Endothelial cell of umbilical vein (primary cell): ENCODE measurements around the gene TAP2. TPM values are rescaled to one million over a fixed set of nuclear protein-coding genes. Genes with fewer than 3 reads are reported as not detected.

Experiments
- BruUV-seq: library from RNA; stranded (reverse); fragments of 400-500 nt; replicated peaks from 2 replicates; lab custom pipeline; 2021; lab: Mats Ljungman, UMichigan
- CTCF ChIA-PET: fragments of 300-600, 350-600 bp; sonication (Branson Sonifier 250); formaldehyde crosslinking; loops from one replicate; lab custom pipeline; 2021; ENCODE audit warnings: antibody characterized with exemption, inconsistent platforms; lab: Charles Lee
- POLR2A ChIA-PET: fragments of 300-600, 350-600 bp; sonication (Branson Sonifier 250); formaldehyde crosslinking; loops from one replicate; lab custom pipeline; 2021; ENCODE audit warnings: antibody characterized with exemption, inconsistent platforms; lab: Charles Lee
- DNase-seq: peaks from one replicate; pipeline ENCODE4 v3.0.0-alpha.2; 2011; ENCODE audit warnings: low read depth, low spot score
- FAIRE-seq: peaks from 2 replicates; lab custom pipeline; 2011; peaks lifted over from hg19 to GRCh38; lab: Jason Lieb, UNC
- H2AFZ ChIP-seq: 2 replicates; pipeline ENCODE4 v1.6.0; 2012; ENCODE audit warnings: low read depth, low read length, control low read depth, inconsistent platforms
- H3K27ac ChIP-seq: 2 replicates; pipeline ENCODE4 v1.5.1; 2011; ENCODE audit warnings: low read depth, mild to moderate bottlenecking, control low read depth, low read length, moderate library complexity; ENCODE audit not compliant: insufficient read depth
- H3K27me3 ChIP-seq, 2 experiments: 2 replicates each; pipeline versions ENCODE4 v1.6.0 to v1.6.1; 2011; ENCODE audit warnings: low read length in 2 of 2, mixed read lengths in 1 of 2; ENCODE audit not compliant: control insufficient read depth in 2 of 2, insufficient read depth in 2 of 2
- H3K36me3 ChIP-seq, 2 experiments: 2 replicates in 1 of 2; 3 replicates in 1 of 2; pipeline ENCODE4 v1.5.1; 2011; ENCODE audit warnings: low read length in 2 of 2, mild to moderate bottlenecking in 1 of 2, moderate library complexity in 1 of 2; ENCODE audit not compliant: control insufficient read depth in 2 of 2, insufficient read depth in 2 of 2; ENCODE audit errors: extremely low read depth in 1 of 2
- H3K4me1 ChIP-seq: 3 replicates; pipeline ENCODE4 v1.5.1; 2011; ENCODE audit warnings: mild to moderate bottlenecking, low read length; ENCODE audit not compliant: control insufficient read depth, insufficient read depth; ENCODE audit errors: extremely low read depth
- H3K4me2 ChIP-seq: 2 replicates; pipeline ENCODE4 v1.6.1; 2011; ENCODE audit warnings: low read length, control low read depth, mixed read lengths; ENCODE audit not compliant: insufficient read depth
- H3K4me3 ChIP-seq, 3 experiments: fragments of 200-600 bp in 1 of 3; sonication (generic), shearing (Covaris generic) in 1 of 3; replicated peaks in 1 of 3; 2 replicates each; pipeline ENCODE4 v1.5.1; 2011 to 2016; ENCODE audit warnings: control low read depth in 3 of 3, low read length in 3 of 3, mild to moderate bottlenecking in 2 of 3, inconsistent platforms in 1 of 3, low read depth in 1 of 3, moderate library complexity in 1 of 3; ENCODE audit not compliant: insufficient read depth in 1 of 3
- H3K79me2 ChIP-seq: 2 replicates; pipeline ENCODE4 v1.6.0; 2012; ENCODE audit warnings: low read length, inconsistent platforms; ENCODE audit not compliant: control insufficient read depth, insufficient read depth
- H3K9ac ChIP-seq: replicated peaks from 2 replicates; pipeline ENCODE3; 2011; ENCODE audit warnings: low read length, control low read depth; ENCODE audit not compliant: insufficient read depth; ENCODE audit errors: extremely low read depth
- H3K9me1 ChIP-seq: replicated peaks from 3 replicates; pipeline ENCODE4 v1.6.0; 2011; ENCODE audit warnings: mild to moderate bottlenecking, low read length; ENCODE audit not compliant: control insufficient read depth, insufficient read depth; ENCODE audit errors: extremely low read depth
- H3K9me3 ChIP-seq: replicated peaks from 2 replicates; pipeline ENCODE4 v1.5.1; 2012; ENCODE audit warnings: low read length, inconsistent platforms; ENCODE audit not compliant: control insufficient read depth, insufficient read depth
- H4K20me1 ChIP-seq: replicated peaks from 2 replicates; pipeline ENCODE3; 2011; ENCODE audit warnings: mild to moderate bottlenecking, low read length; ENCODE audit not compliant: control insufficient read depth, insufficient read depth; ENCODE audit errors: extremely low read depth
- JUN ChIP-seq: IDR thresholded peaks from 2 replicates; pipeline ENCODE4 v1.6.1; 2011; ENCODE audit warnings: borderline replicate concordance, low read depth; ENCODE audit not compliant: insufficient read length, insufficient read depth
- MYC ChIP-seq: IDR thresholded peaks from one replicate; pipeline ENCODE4 v1.6.1; 2011; ENCODE audit warnings: mild to moderate bottlenecking, low read depth, low read length
- POLR2A ChIP-seq: IDR thresholded peaks from 2 replicates; pipeline ENCODE4 v1.6.1; 2012; ENCODE audit warnings: low read depth, mild to moderate bottlenecking, control low read depth, low read length
- POLR2AphosphoS5 ChIP-seq: IDR thresholded peaks from 2 replicates; pipeline ENCODE4 v1.6.1; 2012; ENCODE audit warnings: low read depth, mild to moderate bottlenecking, control low read depth, low read length, moderate library complexity; ENCODE audit not compliant: insufficient read depth
- dilution Hi-C: fragments of 300-500 bp; cut with MboI; formaldehyde crosslinking; loops from one replicate; pipeline ENCODE4 v1.15.0; 2019; ENCODE audit warnings: low sequenced_read_pairs; ENCODE audit not compliant: extremely low pct_ligation_motif_present
- intact Hi-C: fragments of 100-400 bp; cut with micrococcal nuclease; formaldehyde crosslinking; loops from one replicate; pipeline ENCODE4 v1.10.0; 2022
- polyA plus RNA-seq, 4 experiments: library from polyadenylated mRNA; depleted of rRNA in 3 of 4; stranded (reverse) in 3 of 4; unstranded in 1 of 4; fragments of >200 nt; gene quantifications; 2 replicates each; pipeline versions ENCODE4 v1.2.1 to v1.2.3, GENCODE V29; 2011 to 2012; ENCODE audit warnings: missing spikeins in 1 of 4
- total RNA-seq: library from RNA; stranded (reverse); gene quantifications from 2 replicates; pipeline ENCODE4 v1.2.3, GENCODE V29; 2021
- TF ChIP-seq, protein P1 (sequence below): IDR thresholded peaks from 2 replicates; pipeline ENCODE4 v1.6.1; 2011; ENCODE audit not compliant: insufficient read depth, insufficient read length

Gene TAP2
- total and polyA plus RNA-seq, 2 donors (not counting 3 experiments of a cell fraction or from before 2014, with no cell fraction given): 18.4 to 57.8 TPM

DNA sequence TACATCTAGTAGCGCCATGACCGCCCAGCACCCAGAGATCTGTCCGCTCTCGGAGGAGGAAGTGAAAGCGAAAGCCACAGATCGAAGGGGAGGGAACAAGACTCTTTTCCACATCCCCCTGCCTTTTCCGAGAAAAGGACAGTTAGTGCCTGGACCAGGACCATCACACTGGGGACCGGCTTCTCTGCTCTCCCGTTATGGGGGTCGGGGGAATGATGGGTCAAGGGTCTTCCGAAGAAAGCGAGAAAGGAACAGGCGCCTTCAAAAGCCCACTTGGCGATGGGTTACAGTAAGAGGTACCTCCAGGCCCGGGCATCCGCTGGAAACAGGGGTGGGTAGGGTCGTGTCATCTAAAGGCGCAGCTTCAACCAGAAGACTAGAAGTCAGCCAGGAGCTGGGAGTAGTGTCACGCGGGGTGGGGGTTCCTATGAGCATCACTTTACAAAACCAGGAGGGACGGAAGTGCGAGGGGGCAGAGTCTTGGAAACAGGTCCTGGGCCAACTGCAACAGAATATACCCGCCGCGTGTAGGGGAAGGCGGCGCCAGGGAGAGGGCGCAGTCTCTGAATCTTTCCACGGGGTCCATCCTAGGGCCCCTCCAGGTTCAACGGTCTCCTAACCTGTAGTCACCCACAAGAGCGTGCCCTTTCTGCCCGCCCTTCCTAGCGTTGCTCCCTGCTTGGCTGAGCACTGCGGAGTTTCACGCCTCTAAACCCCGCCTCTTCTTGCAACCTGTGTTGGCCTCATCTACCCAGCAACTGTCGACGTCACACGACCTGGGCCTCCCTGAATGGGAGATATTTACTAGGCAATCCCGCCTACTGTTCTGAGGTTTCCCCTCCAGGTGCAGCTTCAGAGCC, 5.7 kb upstream of the TAP2 start, which contains the start of gene PSMB8:
Gene PSMB8, minus strand, starts transcription at position 69 of the 860 bp plus-strand sequence. Its CDS starts 51 bp downstream, at position 18.
- TSS peak; percentile 51 for BruUV-seq
- peak within 1 kb of the TSS; percentile 73 for H3K4me2 ChIP-seq
- intact Hi-C loops (loop anchor here (1.0 to 5.0 kb wide), 2 partner anchors 9 to 128 kb away; partner anchors contain the start of gene TAP1), dilution Hi-C loops (no loop called here)
- peak within 1 kb of the TSS; percentile 41 for H3K27ac ChIP-seq
- H2AFZ ChIP-seq: peak within 1 kb of the TSS; percentile 84
- peak within 1 kb of the TSS; percentile 51 to 77 (median 63) for H3K4me3 ChIP-seq
- DNase-seq: peak; percentile 96
- no peaks in the 10 kb centered on the region for H3K36me3 ChIP-seq
- peak within 1 kb of the TSS; percentile 77 for H3K9ac ChIP-seq
- peak; percentile 22 for TF ChIP-seq POLR2AphosphoS5
- no peak for TF ChIP-seq MYC
- no peak for TF ChIP-seq JUN
- peak; percentile 47 for TF ChIP-seq POLR2A
- TF ChIP-seq, protein P1, sequence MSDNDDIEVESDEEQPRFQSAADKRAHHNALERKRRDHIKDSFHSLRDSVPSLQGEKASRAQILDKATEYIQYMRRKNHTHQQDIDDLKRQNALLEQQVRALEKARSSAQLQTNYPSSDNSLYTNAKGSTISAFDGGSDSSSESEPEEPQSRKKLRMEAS: no peak
- peaks cover 5% of the 10 kb centered on the region for H3K4me1 ChIP-seq
- no peaks in the 10 kb centered on the region for H3K27me3 ChIP-seq
- ChIA-PET CTCF (interaction anchor here (0.6 to 11.0 kb wide), 5 partner anchors 10 to 145 kb away, joined by 3 to 397 read pairs (median 6); partner anchors contain the start of genes PSMB9 and TAP1), POLR2A (interaction anchor here (1.0 kb wide), 1 partner anchor 128 kb away, joined by 3 read pairs; no protein-coding TSS in a partner anchor)
- H3K79me2 ChIP-seq: no peaks in the 10 kb centered on the region
- H3K9me1 ChIP-seq: no peaks in the 10 kb centered on the region
- no peaks in the 10 kb centered on the region for H4K20me1 ChIP-seq
- H3K9me3 ChIP-seq: no peaks in the 10 kb centered on the region
- FAIRE-seq: peak; percentile 99
